Tibial nerve (tissue), 4 donors: ENCODE data around the gene GDF7. TPM values are rescaled to one million over a fixed set of nuclear protein-coding genes. Genes with fewer than 3 reads are reported as not detected.
A peak's percentile ranks its signal among the peaks of the same experiment; 100 is the strongest.

Experiments used
- DNase-seq, 2 donors: peaks; one replicate each; pipeline ENCODE4 v3.0.0-alpha.2; 2019; ENCODE audit warnings: low spot score in 2 of 2
- H3K27ac ChIP-seq, 4 donors: fragments of 200-600 bp; sonication (generic) in 3 of 4; one replicate each; pipeline ENCODE4 v1.5.1; 2017 to 2019; ENCODE audit warnings: mild to moderate bottlenecking in 1 of 4
- H3K27me3 ChIP-seq, 2 donors: fragments of 200-600 bp; sonication (generic) in 1 of 2; one replicate each; pipeline versions ENCODE4 v1.5.1 to v1.6.0; 2017 to 2019
- H3K36me3 ChIP-seq, 3 donors: fragments of 200-600 bp; sonication (generic); one replicate each; pipeline ENCODE4 v1.5.1; 2018 to 2019
- H3K4me1 ChIP-seq, 4 donors: fragments of 200-600 bp; sonication (generic) in 3 of 4; one replicate each; pipeline ENCODE4 v1.5.1; 2017 to 2019
- H3K4me3 ChIP-seq, 4 donors: fragments of 200-600 bp; sonication (generic) in 3 of 4; one replicate each; pipeline ENCODE4 v1.5.1; 2017 to 2019; ENCODE audit warnings: mild to moderate bottlenecking in 1 of 4, moderate library complexity in 1 of 4
- H3K9me3 ChIP-seq, 4 donors: fragments of 200-600 bp; sonication (generic) in 3 of 4; one replicate each; pipeline ENCODE4 v1.5.1; 2017 to 2019
- CTCF ChIP-seq, 5 experiments: fragments of 200-600 bp in 3 of 5; fragments of 450-650 bp in 2 of 5; sonication (generic) in 3 of 5; IDR thresholded peaks; one replicate each; pipeline ENCODE4 v1.5.1; 2016 to 2019; ENCODE audit warnings: antibody characterized with exemption in 5 of 5, mild to moderate bottlenecking in 3 of 5, moderate library complexity in 2 of 5
- EP300 ChIP-seq, 2 donors: sonication (generic); formaldehyde crosslinking; IDR thresholded peaks; one replicate each; pipeline ENCODE4 v1.6.1; 2017; ENCODE audit warnings: antibody characterized with exemption in 2 of 2, mild to moderate bottlenecking in 1 of 2
- POLR2A ChIP-seq, 2 donors: fragments of 450-650 bp; IDR thresholded peaks; one replicate each; pipeline ENCODE4 v1.6.1; 2017; ENCODE audit warnings: antibody characterized with exemption in 2 of 2, mild to moderate bottlenecking in 2 of 2, moderate library complexity in 2 of 2
- WGBS, 2 donors: methylation state at CpG; one replicate each; pipeline ENCODE4 v1.1.5; 2018; 5-methylcytosine and 5-hydroxymethylcytosine counted together
- total RNA-seq, 4 donors: library from RNA; depleted of rRNA; stranded (reverse); fragments of >200 nt; gene quantifications; one replicate each; pipeline ENCODE4 v1.1.0, GENCODE V29; 2016

The GDF7 gene
- total RNA-seq, 4 donors from 2014 or later = 6.3 to 20.0 (median 16.6) TPM

GRCh38 chr2:20647738-20648137 lies 19.2 kb upstream of the GDF7 start:
- Histone ChIP-seq H3K9me3 (no peaks in the 10 kb centered on the region), H3K4me1 (peaks cover 0 to 46% (median 29%) of the 10 kb centered on the region in 4 donors), H3K36me3 (peaks cover 0 to 44% (median 0%) of the 10 kb centered on the region in 3 donors), H3K27ac (no peak overlapping the region), H3K27me3 (no peaks in the 10 kb centered on the region), H3K4me3 (no peak overlapping the region)
- 69 to 72% methylated on average over 8 of the region's 8 CpGs for WGBS, 2 donors
- TF ChIP-seq EP300 (IDR thresholded peaks at IDR 0.05) (no peak), POLR2A (IDR thresholded peaks at IDR 0.05) (no peak), CTCF (IDR thresholded peaks at IDR 0.05) (no peak)
- no peak for DNase-seq

DNA sequence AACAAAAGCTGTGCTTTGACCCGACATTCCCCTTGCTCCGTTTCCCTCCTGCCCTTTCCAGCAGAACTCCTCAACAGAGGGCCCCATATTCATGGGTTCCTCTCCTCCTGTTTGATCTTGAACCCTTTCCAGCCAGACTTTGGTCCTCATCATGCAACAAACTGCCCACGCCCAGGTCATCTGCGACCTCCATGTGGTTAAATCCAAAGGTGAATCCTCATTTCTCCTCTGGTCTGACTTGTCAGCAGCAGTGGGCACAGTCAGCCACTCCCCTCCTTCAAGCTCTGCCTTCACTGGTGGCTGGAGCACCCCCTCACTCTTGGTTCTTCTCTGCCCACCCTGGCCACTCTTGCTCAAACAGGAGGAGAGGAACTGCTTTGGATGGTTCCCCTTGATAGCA lies 18.7 kb upstream of the GDF7 start:
- no peak for DNase-seq
- Histone ChIP-seq H3K9me3 (no peaks in the 10 kb centered on the region), H3K27me3 (no peaks in the 10 kb centered on the region), H3K4me1 (peaks cover 0 to 44% (median 28%) of the 10 kb centered on the region in 4 donors), H3K4me3 (no peak overlapping the region), H3K36me3 (peaks cover 0 to 41% (median 0%) of the 10 kb centered on the region in 3 donors), H3K27ac (no peak overlapping the region)
- TF ChIP-seq CTCF (IDR thresholded peaks at IDR 0.05) = no peak
- TF ChIP-seq POLR2A (IDR thresholded peaks at IDR 0.05) = no peak
- no peak for TF ChIP-seq EP300 (IDR thresholded peaks at IDR 0.05)
- WGBS, 2 donors = 69 to 76% methylated on average over 4 of the region's 4 CpGs

DNA sequence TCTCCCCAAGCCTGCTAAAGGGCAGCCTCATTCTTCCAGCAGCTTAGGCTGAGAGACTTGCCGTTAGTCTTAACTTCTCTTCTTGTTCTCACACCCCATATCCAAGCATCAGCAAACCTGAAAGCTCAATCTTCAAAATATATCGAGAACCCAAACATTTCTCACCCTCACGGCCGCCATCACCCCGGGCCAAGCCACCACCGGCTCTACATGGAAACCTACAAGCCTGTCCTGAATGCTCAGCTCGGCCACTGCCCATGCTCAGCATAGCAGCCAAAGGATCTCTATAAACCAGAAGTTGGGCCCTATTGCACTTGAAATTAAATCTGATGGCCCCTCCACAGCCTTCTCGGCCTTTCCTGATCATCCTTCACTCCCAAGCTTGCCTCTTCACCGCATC lies 18.1 kb upstream of the GDF7 start:
- H3K4me1 ChIP-seq = peaks cover 0 to 44% (median 28%) of the 10 kb centered on the region in 4 donors

GRCh38 chr2:20649576-20649975 lies 17.4 kb upstream of the GDF7 start:
- no peak overlapping the region for H3K27ac ChIP-seq
- WGBS, 2 donors = 72 to 84% methylated on average over 11 of the region's 11 CpGs

More for the DNA sequence above, 18.1 kb upstream of the GDF7 start:
- Histone ChIP-seq H3K36me3 (peaks cover 0 to 35% (median 0%) of the 10 kb centered on the region in 3 donors), H3K4me3 (no peak overlapping the region), H3K27ac (no peak overlapping the region), H3K27me3 (no peaks in the 10 kb centered on the region), H3K9me3 (no peaks in the 10 kb centered on the region)
- 95% methylated on average over 9 of the region's 9 CpGs for WGBS, 2 donors
- DNase-seq = no peak
- TF ChIP-seq CTCF (IDR thresholded peaks at IDR 0.05) (no peak), POLR2A (IDR thresholded peaks at IDR 0.05) (no peak), EP300 (IDR thresholded peaks at IDR 0.05) (no peak)

More at GRCh38 chr2:20649576-20649975, 17.4 kb upstream of the GDF7 start:
- TF ChIP-seq CTCF (IDR thresholded peaks at IDR 0.05) (no peak), EP300 (IDR thresholded peaks at IDR 0.05) (no peak), POLR2A (IDR thresholded peaks at IDR 0.05) (no peak)
- Histone ChIP-seq H3K4me1 (peaks cover 0 to 44% (median 28%) of the 10 kb centered on the region in 4 donors), H3K27me3 (peaks cover 0 to 2% of the 10 kb centered on the region in 2 donors), H3K36me3 (peaks cover 0 to 27% (median 0%) of the 10 kb centered on the region in 3 donors), H3K4me3 (peak overlapping the region in 1 of 4 donors; percentile 80), H3K9me3 (no peaks in the 10 kb centered on the region)
- no peak for DNase-seq
